ENCODE measurements around the gene C12orf76. TPM values are rescaled to one million over a fixed set of nuclear protein-coding genes. Genes with fewer than 3 reads are reported as not detected.

Gene C12orf76
- total and polyA plus RNA-seq, 2 of the 13 experiments (the other 11 are each of a cell fraction or from before 2014, with no cell fraction given): 15.8 to 38.4 TPM

- TF ChIP-seq ZBTB21 (CRISPR knock-in tag; IDR thresholded peaks at IDR 0.05) (no peak), PAF1 (CRISPR knock-in tag; IDR thresholded peaks at IDR 0.05) (no peak), ZNF335 (CRISPR knock-in tag; IDR thresholded peaks at IDR 0.05) (no peak), ZXDC (CRISPR knock-in tag; IDR thresholded peaks at IDR 0.05) (no peak; the same call in 1 of the 2 replicates), NFIC (IDR thresholded peaks at IDR 0.05; ENCODE audit: low read length) (peak; percentile 47; the same call in 1 of the 2 replicates), TFAP4 (IDR thresholded peaks at IDR 0.05; ENCODE audit: borderline replicate concordance, low read depth) (peak; percentile 7; the same call in 1 of the 2 replicates), MAZ (IDR thresholded peaks at IDR 0.05; ENCODE audit: borderline replicate concordance, low read depth, low read length) (peak; percentile 42; the same call in 1 of the 2 replicates), MAZ (CRISPR knock-in tag; IDR thresholded peaks at IDR 0.05; ENCODE audit: low read depth) (no peak), ZGPAT (CRISPR knock-in tag; IDR thresholded peaks at IDR 0.05) (peak; percentile 70), ZBTB8A (CRISPR knock-in tag; IDR thresholded peaks at IDR 0.05; ENCODE audit: borderline replicate concordance, low read depth) (no peak), ZNF7 (CRISPR knock-in tag; IDR thresholded peaks at IDR 0.05) (no peak), ZSCAN21 (CRISPR knock-in tag; IDR thresholded peaks at IDR 0.05; ENCODE audit: borderline replicate concordance) (peak; percentile 60; the same call in 1 of the 2 replicates), PRDM15 (CRISPR knock-in tag; IDR thresholded peaks at IDR 0.05) (peak; percentile 57), GZF1 (CRISPR knock-in tag; IDR thresholded peaks at IDR 0.05) (no peak), ZNF296 (CRISPR knock-in tag; conservative IDR thresholded peaks at IDR 0.05) (0 out of 2 replicates have a peak, but pooled peaks have one; percentile 19), TBX3 (IDR thresholded peaks at IDR 0.05; ENCODE audit: borderline replicate concordance) (peak; percentile 78; the same call in 1 of the 2 replicates), ZNF44 (CRISPR knock-in tag; IDR thresholded peaks at IDR 0.05) (no peak), ZNF383 (CRISPR knock-in tag; IDR thresholded peaks at IDR 0.05; ENCODE audit: borderline replicate concordance) (no peak), TIGD3 (CRISPR knock-in tag; IDR thresholded peaks at IDR 0.05; ENCODE audit: borderline replicate concordance) (no peak)
Observed at GRCh38 chr12:109998904-109999648, 49.2 kb downstream of the C12orf76 start, which contains the start of gene ANKRD13A (continued).

Data from HepG2 (cell line).